Endothelial cell (in vitro differentiated cells): ENCODE data around the gene CCDC126. TPM values are rescaled to one million over a fixed set of nuclear protein-coding genes. Genes with fewer than 3 reads are reported as not detected.
A peak's percentile ranks its signal among the peaks of the same experiment; 100 is the strongest.

Experiments
- DNase-seq: peaks from one replicate; pipeline ENCODE4 v3.0.0; 2021; ENCODE audit warnings: low spot score
- H3K27ac Mint-ChIP-seq: one replicate; pipeline ENCODE4 v1.8.0; 2021; ENCODE audit warnings: mixed read lengths, inconsistent platforms; ENCODE audit not compliant: unreplicated experiment
- H3K27me3 Mint-ChIP-seq: one replicate; pipeline ENCODE4 v1.8.0; 2021; ENCODE audit warnings: mild to moderate bottlenecking, moderate library complexity, mixed read lengths, inconsistent platforms; ENCODE audit not compliant: unreplicated experiment
- H3K36me3 Mint-ChIP-seq: one replicate; pipeline ENCODE4 v1.8.0; 2021; ENCODE audit warnings: mild to moderate bottlenecking, low read depth, mixed read lengths, inconsistent platforms; ENCODE audit not compliant: unreplicated experiment
- H3K4me1 Mint-ChIP-seq: one replicate; pipeline ENCODE4 v1.8.0; 2021; ENCODE audit warnings: mild to moderate bottlenecking, mixed read lengths, inconsistent platforms; ENCODE audit not compliant: unreplicated experiment
- H3K4me3 Mint-ChIP-seq: one replicate; pipeline ENCODE4 v1.8.0; 2021; ENCODE audit warnings: mild to moderate bottlenecking, mixed read lengths, inconsistent platforms; ENCODE audit not compliant: unreplicated experiment
- H3K9me3 Mint-ChIP-seq: one replicate; pipeline ENCODE4 v1.8.0; 2021; ENCODE audit warnings: mixed read lengths, inconsistent platforms; ENCODE audit not compliant: unreplicated experiment
- CTCF ChIP-seq: fragments of 200-600 bp; sonication (generic); IDR thresholded peaks from one replicate; pipeline ENCODE4 v1.5.0; 2021; ENCODE audit warnings: antibody characterized with exemption; ENCODE audit not compliant: unreplicated experiment
- total RNA-seq: library from RNA; stranded (reverse); fragmentation: NEBNext Ultra II Directional; extraction: Animal tissue kit (Norgen Biotek cat#: 25700); gene quantifications from one replicate; pipeline ENCODE4 v1.2.1, GENCODE V29; 2021; ENCODE audit not compliant: unreplicated experiment

The CCDC126 gene
- total RNA-seq, 1 donor from 2014 or later = 10.2 TPM

DNA sequence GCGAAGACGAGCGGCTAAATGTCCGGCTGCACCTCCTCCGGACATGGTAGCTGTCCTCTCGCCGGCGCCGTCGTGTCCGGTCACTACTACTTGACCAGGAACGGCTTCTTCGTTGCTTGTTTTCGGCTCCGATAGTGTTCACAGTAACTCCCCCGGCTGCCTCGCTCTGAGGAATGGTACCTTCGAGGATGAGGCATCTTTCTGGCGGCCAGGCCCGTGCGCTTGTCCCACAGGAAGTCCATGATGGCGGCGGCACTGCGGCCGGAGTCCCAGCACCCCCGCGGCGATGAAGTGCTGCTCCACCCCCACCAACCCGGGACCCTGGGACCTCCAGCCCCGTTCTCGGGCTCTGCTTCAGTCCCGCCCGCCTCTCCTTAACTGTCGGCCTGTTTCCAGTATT is 11.0 kb upstream of the CCDC126 start:
- no peak for DNase-seq
- no peak for TF ChIP-seq CTCF
- Mint-ChIP-seq H3K4me3 (no peak overlapping the region), H3K4me1 (no peaks in the 10 kb centered on the region), H3K9me3 (no peaks in the 10 kb centered on the region), H3K36me3 (no peaks in the 10 kb centered on the region), H3K27me3 (no peaks in the 10 kb centered on the region), H3K27ac (no peak overlapping the region)

GRCh38 chr7:23590529-23590928 is 6.7 kb upstream of the CCDC126 start:
- H3K27me3 Mint-ChIP-seq = no peaks in the 10 kb centered on the region
- no peak for TF ChIP-seq CTCF
- no peaks in the 10 kb centered on the region for H3K36me3 Mint-ChIP-seq
- no peak for DNase-seq
- H3K4me3 Mint-ChIP-seq = no peak overlapping the region
- no peaks in the 10 kb centered on the region for H3K9me3 Mint-ChIP-seq
- no peaks in the 10 kb centered on the region for H3K4me1 Mint-ChIP-seq
- H3K27ac Mint-ChIP-seq = no peak overlapping the region

GRCh38 chr7:23593706-23594105 is 3.5 kb upstream of the CCDC126 start:
- H3K27ac Mint-ChIP-seq = no peak overlapping the region
- H3K27me3 Mint-ChIP-seq = peaks cover 3% of the 10 kb centered on the region
- TF ChIP-seq CTCF = no peak
- DNase-seq = no peak
- peaks cover 9% of the 10 kb centered on the region for H3K4me1 Mint-ChIP-seq
- H3K36me3 Mint-ChIP-seq = peaks cover 3% of the 10 kb centered on the region
- H3K4me3 Mint-ChIP-seq = no peak overlapping the region
- no peaks in the 10 kb centered on the region for H3K9me3 Mint-ChIP-seq

DNA sequence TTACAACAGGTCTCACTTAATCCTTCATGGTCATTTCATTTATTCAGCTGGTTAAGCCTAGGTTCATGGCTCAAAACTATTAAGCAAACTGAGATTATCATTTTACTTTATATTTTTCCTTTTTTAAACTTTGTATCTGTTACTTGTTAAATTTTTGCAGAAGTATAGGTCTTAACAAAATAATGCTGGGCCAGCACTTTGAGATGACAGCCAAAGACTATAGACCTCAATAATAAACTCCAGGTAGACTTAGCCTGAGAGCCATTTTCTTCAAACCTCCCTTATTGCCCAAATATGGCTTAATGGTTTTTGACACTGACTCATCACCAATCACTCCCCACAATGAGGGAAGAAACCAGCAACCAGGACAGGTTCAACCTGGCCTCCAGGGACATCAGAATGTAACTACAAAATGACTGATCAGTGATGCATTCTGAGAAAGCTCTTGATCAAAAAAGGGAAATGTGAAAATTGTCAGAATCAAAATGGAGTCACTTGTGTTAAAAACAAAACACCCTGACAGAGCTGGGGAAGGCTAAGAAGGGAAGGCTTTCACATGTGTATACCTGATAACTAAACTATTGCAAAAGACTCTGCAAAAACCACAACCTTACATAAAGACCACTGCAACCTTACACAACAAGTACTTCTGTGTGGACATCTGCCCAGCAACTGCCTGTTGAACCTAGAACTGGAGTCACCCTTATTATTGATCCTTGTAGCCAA is 2.1 kb upstream of the CCDC126 start:
- H3K27me3 Mint-ChIP-seq = peaks cover 3% of the 10 kb centered on the region
- H3K27ac Mint-ChIP-seq = no peak overlapping the region
- H3K4me3 Mint-ChIP-seq = no peak overlapping the region
- DNase-seq = no peak
- TF ChIP-seq CTCF = no peak
- H3K36me3 Mint-ChIP-seq = peaks cover 3% of the 10 kb centered on the region
- peaks cover 13% of the 10 kb centered on the region for H3K4me1 Mint-ChIP-seq
- no peaks in the 10 kb centered on the region for H3K9me3 Mint-ChIP-seq

DNA sequence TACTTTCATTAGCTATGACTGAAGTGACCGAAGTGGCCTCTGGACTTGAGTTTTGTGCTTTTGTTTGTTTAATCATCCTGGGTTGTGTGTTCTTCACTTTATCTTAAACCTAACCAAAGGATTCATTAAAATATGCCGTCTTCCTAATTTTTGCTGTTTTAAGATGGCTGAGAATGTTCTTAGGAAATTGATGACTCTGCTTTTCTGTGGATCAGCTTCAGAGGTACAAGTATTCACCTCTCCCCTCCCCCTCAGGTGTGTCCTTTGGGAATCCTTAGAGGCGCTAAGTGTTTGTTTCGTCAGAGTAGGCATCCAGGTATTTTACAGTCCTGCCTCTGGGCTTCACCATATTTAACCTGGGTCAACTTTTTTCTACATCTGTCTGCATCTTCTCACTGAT is 1.1 kb downstream of the CCDC126 start:
- peaks cover 3% of the 10 kb centered on the region for H3K36me3 Mint-ChIP-seq
- no peaks in the 10 kb centered on the region for H3K9me3 Mint-ChIP-seq
- TF ChIP-seq CTCF = no peak
- H3K4me1 Mint-ChIP-seq = peaks cover 13% of the 10 kb centered on the region
- no peak for DNase-seq
- peak overlapping the region; percentile 94 for H3K27ac Mint-ChIP-seq
- H3K27me3 Mint-ChIP-seq = peaks cover 3% of the 10 kb centered on the region
- peak overlapping the region; percentile 93 for H3K4me3 Mint-ChIP-seq
